Dendritic cell treated with granulocyte-macrophage colony-stimulating factor and Interleukin-4, amounts not matched to agents 40 ng/mL and 50 ng/mL, for 4 days (primary cell): Measurements from ENCODE around the gene ARHGAP9.

Experiments
- H3K27ac Mint-ChIP-seq: one replicate; pipeline ENCODE4 v1.8.0; 2022; ENCODE audit warnings: mild to moderate bottlenecking, mixed read lengths
- H3K27me3 Mint-ChIP-seq: one replicate; pipeline ENCODE4 v1.8.0; 2022; ENCODE audit warnings: mild to moderate bottlenecking, mixed read lengths
- H3K36me3 Mint-ChIP-seq: one replicate; pipeline ENCODE4 v1.8.0; 2022; ENCODE audit warnings: low read depth, mixed read lengths
- H3K4me1 Mint-ChIP-seq: one replicate; pipeline ENCODE4 v1.8.0; 2022; ENCODE audit warnings: low read depth, mixed read lengths
- H3K4me3 Mint-ChIP-seq: one replicate; pipeline ENCODE4 v1.8.0; 2022; ENCODE audit warnings: mild to moderate bottlenecking, moderate library complexity, mixed read lengths
- H3K9me3 Mint-ChIP-seq: one replicate; pipeline ENCODE4 v1.8.0; 2022; ENCODE audit warnings: mixed read lengths
- intact Hi-C: fragments of 100-400 bp; cut with micrococcal nuclease; formaldehyde crosslinking; loops from one replicate; pipeline ENCODE4 v1.15.0; 2022

ARHGAP9 gene

GRCh38 chr12:57476162-57476992, 3.3 kb downstream of the ARHGAP9 start:
- no peaks in the 10 kb centered on the region for H3K27me3 Mint-ChIP-seq
- H3K4me1 Mint-ChIP-seq: peaks cover 87% of the 10 kb centered on the region
- H3K27ac Mint-ChIP-seq: peak overlapping the region; percentile 97
- H3K9me3 Mint-ChIP-seq: no peaks in the 10 kb centered on the region
- peak overlapping the region; percentile 96 for H3K4me3 Mint-ChIP-seq
- intact Hi-C loops: loop anchor here (1.0 to 2.0 kb wide), 2 partner anchors 18 to 47 kb away; partner anchors contain the start of gene GLI1
- peaks cover 65% of the 10 kb centered on the region for H3K36me3 Mint-ChIP-seq

GRCh38 chr12:57475271-57476161, 4.2 kb downstream of the ARHGAP9 start:
- Mint-ChIP-seq H3K4me3 (peak overlapping the region; percentile 96), H3K4me1 (peaks cover 84% of the 10 kb centered on the region), H3K27me3 (no peaks in the 10 kb centered on the region), H3K27ac (peak overlapping the region; percentile 97), H3K9me3 (no peaks in the 10 kb centered on the region), H3K36me3 (peaks cover 74% of the 10 kb centered on the region)
- intact Hi-C loops: loop anchor here (1.0 to 2.0 kb wide), 2 partner anchors 17 to 48 kb away; partner anchors contain the start of gene GLI1

DNA sequence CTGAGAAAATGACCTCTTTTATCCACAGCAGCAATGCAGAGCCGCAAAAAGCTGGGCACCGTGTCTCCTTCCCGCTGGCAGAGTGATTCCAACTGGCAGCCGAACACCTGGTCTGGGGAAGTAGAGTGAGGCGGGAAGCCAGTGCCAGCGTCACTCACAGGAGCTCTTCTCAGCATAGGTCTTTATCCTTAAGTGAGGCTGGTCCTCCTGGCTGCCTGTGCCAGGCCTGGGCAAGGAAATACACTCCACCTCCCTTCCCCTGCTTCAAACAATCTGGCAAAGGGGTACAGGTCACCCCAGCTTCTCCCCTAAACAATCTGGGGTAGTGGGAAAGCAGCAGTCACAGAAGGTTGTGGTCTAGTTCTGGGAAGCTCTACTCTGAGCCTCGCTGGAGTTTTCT, 4.8 kb downstream of the ARHGAP9 start:
- Mint-ChIP-seq H3K27me3 (no peaks in the 10 kb centered on the region), H3K9me3 (no peaks in the 10 kb centered on the region), H3K27ac (peak overlapping the region; percentile 35), H3K4me1 (peaks cover 77% of the 10 kb centered on the region), H3K4me3 (peak overlapping the region; percentile 47), H3K36me3 (peaks cover 80% of the 10 kb centered on the region)
- intact Hi-C loops: no loop called here

- Mint-ChIP-seq H3K27me3 (no peaks in the 10 kb centered on the region), H3K4me1 (peaks cover 73% of the 10 kb centered on the region), H3K27ac (peak overlapping the region; percentile 35), H3K36me3 (peaks cover 85% of the 10 kb centered on the region), H3K4me3 (peak overlapping the region; percentile 47), H3K9me3 (no peaks in the 10 kb centered on the region)
- intact Hi-C loops: no loop called here
These were observed 5.2 kb downstream of the ARHGAP9 start for GRCh38 chr12:57474430-57474829.

DNA sequence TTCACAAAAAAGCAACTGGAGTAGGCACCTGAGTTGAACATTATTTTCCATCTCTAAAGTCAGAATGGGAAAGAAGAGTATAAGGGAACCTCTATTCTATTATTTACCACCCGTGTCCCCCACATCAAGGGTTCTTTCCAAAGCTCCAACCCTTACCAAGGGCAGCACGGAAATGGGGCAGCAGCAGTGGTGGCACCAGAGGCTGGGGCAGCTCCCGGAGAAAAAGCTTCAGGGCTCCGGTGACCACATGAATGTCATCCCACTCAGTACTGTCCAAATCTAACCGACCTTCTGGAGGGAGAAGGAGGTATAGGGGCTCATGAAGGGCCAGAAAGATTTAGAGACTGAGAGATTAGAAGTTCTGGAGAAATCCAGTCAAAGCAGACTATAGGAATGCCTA, 5.8 kb downstream of the ARHGAP9 start:
- intact Hi-C loops: no loop called here
- Mint-ChIP-seq H3K27me3 (no peaks in the 10 kb centered on the region), H3K27ac (no peak overlapping the region), H3K9me3 (no peaks in the 10 kb centered on the region), H3K36me3 (peaks cover 90% of the 10 kb centered on the region), H3K4me3 (no peak overlapping the region), H3K4me1 (peaks cover 68% of the 10 kb centered on the region)

DNA sequence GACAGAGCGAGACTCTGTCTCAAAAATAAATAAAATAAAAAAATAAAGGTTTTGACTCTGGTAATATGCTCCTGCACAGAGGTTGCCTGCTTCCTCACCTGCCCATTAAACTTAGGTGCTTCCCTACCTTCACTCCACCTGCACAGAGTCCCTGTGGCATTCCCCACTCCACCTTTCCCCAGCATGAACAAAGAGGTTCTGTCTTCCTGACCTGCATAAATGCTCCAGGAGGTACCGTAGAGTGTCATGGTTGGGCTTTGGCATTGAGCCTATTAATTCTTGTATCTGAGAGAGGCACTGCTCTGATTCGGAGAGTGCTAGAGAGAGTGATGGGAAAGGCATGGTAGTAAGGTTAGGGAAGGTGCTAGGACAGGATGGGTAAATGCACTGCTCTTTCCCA, 6.3 kb downstream of the ARHGAP9 start:
- Mint-ChIP-seq H3K9me3 (no peaks in the 10 kb centered on the region), H3K27ac (no peak overlapping the region), H3K4me1 (peaks cover 65% of the 10 kb centered on the region), H3K36me3 (peaks cover 95% of the 10 kb centered on the region), H3K4me3 (no peak overlapping the region), H3K27me3 (no peaks in the 10 kb centered on the region)
- intact Hi-C loops: no loop called here

- Mint-ChIP-seq H3K27ac (no peak overlapping the region), H3K4me1 (peaks cover 63% of the 10 kb centered on the region), H3K36me3 (peaks cover 100% of the 10 kb centered on the region), H3K9me3 (no peaks in the 10 kb centered on the region), H3K27me3 (no peaks in the 10 kb centered on the region), H3K4me3 (no peak overlapping the region)
- intact Hi-C loops: no loop called here
These were observed 7.3 kb downstream of the ARHGAP9 start for GRCh38 chr12:57472391-57472790.

DNA sequence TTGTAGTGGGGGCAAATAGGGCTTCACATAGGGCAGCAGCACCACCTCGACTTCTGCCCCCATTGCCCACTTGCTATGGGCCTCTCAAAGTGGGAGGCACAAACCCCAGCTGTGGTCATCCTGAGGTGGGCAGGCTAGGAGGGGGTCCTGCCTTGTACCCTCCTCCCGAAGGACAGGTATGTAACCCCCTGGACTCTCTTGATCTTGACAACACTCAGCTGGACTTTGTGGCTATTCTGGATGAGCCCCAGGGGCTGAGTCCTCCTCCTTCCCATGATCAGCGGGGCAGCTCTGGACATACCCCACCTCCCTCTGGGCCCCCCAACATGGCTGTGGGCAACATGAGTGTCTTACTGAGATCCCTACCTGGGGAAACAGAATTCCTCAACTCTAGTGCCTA, 8.0 kb downstream of the ARHGAP9 start:
- Mint-ChIP-seq H3K27ac (no peak overlapping the region), H3K36me3 (peaks cover 98% of the 10 kb centered on the region), H3K4me1 (peaks cover 64% of the 10 kb centered on the region)

GRCh38 chr12:57470970-57471656, 8.6 kb downstream of the ARHGAP9 start:
- peaks cover 92% of the 10 kb centered on the region for H3K36me3 Mint-ChIP-seq
- H3K27ac Mint-ChIP-seq: peak overlapping the region; percentile 23
- H3K4me1 Mint-ChIP-seq: peaks cover 60% of the 10 kb centered on the region
- intact Hi-C loops: no loop called here
- H3K9me3 Mint-ChIP-seq: no peaks in the 10 kb centered on the region
- H3K4me3 Mint-ChIP-seq: no peak overlapping the region
- H3K27me3 Mint-ChIP-seq: no peaks in the 10 kb centered on the region

More for the DNA sequence above, 8.0 kb downstream of the ARHGAP9 start:
- H3K4me3 Mint-ChIP-seq: no peak overlapping the region
- intact Hi-C loops: no loop called here
- no peaks in the 10 kb centered on the region for H3K27me3 Mint-ChIP-seq
- H3K9me3 Mint-ChIP-seq: no peaks in the 10 kb centered on the region

- H3K9me3 Mint-ChIP-seq: no peaks in the 10 kb centered on the region
- H3K4me3 Mint-ChIP-seq: no peak overlapping the region
- no peak overlapping the region for H3K27ac Mint-ChIP-seq
- intact Hi-C loops: no loop called here
- peaks cover 4% of the 10 kb centered on the region for H3K27me3 Mint-ChIP-seq
- H3K36me3 Mint-ChIP-seq: peaks cover 85% of the 10 kb centered on the region
- H3K4me1 Mint-ChIP-seq: peaks cover 60% of the 10 kb centered on the region
These were observed 9.2 kb downstream of the ARHGAP9 start for GRCh38 chr12:57470286-57470969.

DNA sequence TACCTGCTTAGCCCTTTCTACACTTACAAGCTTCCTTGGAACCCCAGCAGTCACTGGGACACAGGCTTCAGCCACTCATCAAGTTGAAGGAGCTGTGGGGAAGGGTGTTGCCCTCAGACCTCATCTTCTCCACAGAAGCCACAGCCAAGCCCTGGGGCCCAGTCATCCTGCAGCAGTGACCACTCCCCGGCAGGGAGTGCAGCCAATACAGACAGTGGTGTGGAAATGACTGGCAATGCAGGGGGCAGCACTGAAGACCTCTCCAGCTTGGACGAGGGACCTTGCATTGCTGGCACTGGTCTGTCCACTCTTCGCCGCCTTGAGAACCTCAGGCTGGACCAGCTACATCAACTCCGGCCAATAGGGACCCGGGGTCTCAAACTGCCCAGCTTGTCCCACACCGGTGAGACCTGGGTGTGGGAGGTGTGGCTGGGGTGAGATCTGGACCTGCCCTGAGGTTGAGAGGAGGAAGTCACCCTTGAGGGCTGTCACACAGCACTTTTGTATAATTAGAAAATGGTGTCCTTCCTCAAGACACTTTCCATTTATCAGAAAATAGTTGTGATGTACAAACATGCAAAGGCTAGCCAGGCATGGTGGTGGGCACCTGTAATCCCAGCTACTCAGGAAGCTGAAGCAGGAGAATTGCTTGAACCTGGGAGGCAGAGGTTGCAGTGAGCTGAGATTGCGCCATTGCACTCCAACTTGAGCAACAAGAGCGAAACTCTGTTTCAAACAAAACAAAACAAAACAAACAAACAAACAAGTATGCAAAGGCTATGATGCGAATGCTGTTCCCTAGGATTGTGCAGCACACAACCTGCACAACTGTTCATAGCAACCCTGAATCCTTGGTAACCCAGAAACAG, 10.1 kb downstream of the ARHGAP9 start:
- intact Hi-C loops: no loop called here
- Mint-ChIP-seq H3K4me3 (no peak overlapping the region), H3K4me1 (peaks cover 59% of the 10 kb centered on the region), H3K9me3 (no peaks in the 10 kb centered on the region), H3K27me3 (peaks cover 12% of the 10 kb centered on the region), H3K27ac (no peak overlapping the region), H3K36me3 (peaks cover 76% of the 10 kb centered on the region)

GRCh38 chr12:57467915-57468314, 11.8 kb downstream of the ARHGAP9 start:
- Mint-ChIP-seq H3K9me3 (no peaks in the 10 kb centered on the region), H3K27ac (no peak overlapping the region), H3K4me1 (peaks cover 59% of the 10 kb centered on the region), H3K4me3 (no peak overlapping the region), H3K27me3 (peaks cover 14% of the 10 kb centered on the region), H3K36me3 (peaks cover 60% of the 10 kb centered on the region)
- intact Hi-C loops: no loop called here
